HL-60 (cell line): ENCODE measurements around the gene PTPRU.

Source experiments
- DNase-seq, 2 experiments: peaks; one replicate each; pipeline ENCODE4 v3.0.0-alpha.2; 2010 to 2020; ENCODE audit warnings: low read depth in 1 of 2, low spot score in 1 of 2
- H3K27ac ChIP-seq: fragments of 250-450 bp; sonication (Bioruptor Pico); replicated peaks from 2 replicates; pipeline ENCODE4 v1.5.1; 2020; ENCODE audit warnings: mild to moderate bottlenecking, moderate library complexity
- H3K27me3 ChIP-seq: fragments of 250-450 bp; sonication (Bioruptor Pico); 2 replicates; pipeline ENCODE4 v1.5.1; 2021; ENCODE audit warnings: mild to moderate bottlenecking, moderate library complexity; ENCODE audit not compliant: insufficient read depth, poor library complexity, severe bottlenecking
- H3K4me3 ChIP-seq: replicated peaks from 2 replicates; pipeline ENCODE4 v1.5.1; 2011; ENCODE audit warnings: mild to moderate bottlenecking, control low read depth, low read length; ENCODE audit not compliant: insufficient read depth
- CTCF ChIP-seq: IDR thresholded peaks from one replicate; pipeline ENCODE4 v1.5.1; 2011; ENCODE audit warnings: low read length, control low read depth, inconsistent platforms; ENCODE audit not compliant: insufficient read depth
- GABPA ChIP-seq: IDR thresholded peaks from 2 replicates; pipeline ENCODE4 v1.6.1; 2012; ENCODE audit warnings: low read depth
- POLR2AphosphoS5 ChIP-seq: IDR thresholded peaks from 2 replicates; pipeline ENCODE4 v1.6.1; 2012; ENCODE audit warnings: low read depth
- REST ChIP-seq: IDR thresholded peaks from 2 replicates; pipeline ENCODE4 v1.6.1; 2012; ENCODE audit warnings: low read depth; ENCODE audit not compliant: insufficient replicate concordance
- SPI1 ChIP-seq: IDR thresholded peaks from 2 replicates; pipeline ENCODE4 v1.6.1; 2012; ENCODE audit warnings: low read depth, mild to moderate bottlenecking, borderline replicate concordance

PTPRU gene

GRCh38 chr1:29371332-29371731, 135.0 kb downstream of the PTPRU start:
- TF ChIP-seq POLR2AphosphoS5 = no peak
- no peak for TF ChIP-seq REST
- TF ChIP-seq SPI1 = no peak
- TF ChIP-seq GABPA = no peak
- no peak for TF ChIP-seq CTCF
- Histone ChIP-seq H3K4me3 (no peak overlapping the region), H3K27me3 (peaks cover 2% of the 10 kb centered on the region)

GRCh38 chr1:29372108-29372507, 135.8 kb downstream of the PTPRU start:
- H3K27me3 ChIP-seq = peaks cover 2% of the 10 kb centered on the region
- TF ChIP-seq CTCF (no peak), POLR2AphosphoS5 (no peak), GABPA (no peak), SPI1 (no peak), REST (no peak)
- H3K27ac ChIP-seq = no peak overlapping the region
- no peak for DNase-seq
- no peak overlapping the region for H3K4me3 ChIP-seq

More at GRCh38 chr1:29371332-29371731, 135.0 kb downstream of the PTPRU start:
- DNase-seq = no peak
- no peak overlapping the region for H3K27ac ChIP-seq
